GM04504 (cell line): Measurements from ENCODE around the gene ARHGEF40.

Source experiments
- DNase-seq: peaks from one replicate; pipeline ENCODE4 v3.0.0-alpha.2; 2012; ENCODE audit warnings: low read depth

Gene ARHGEF40

DNA sequence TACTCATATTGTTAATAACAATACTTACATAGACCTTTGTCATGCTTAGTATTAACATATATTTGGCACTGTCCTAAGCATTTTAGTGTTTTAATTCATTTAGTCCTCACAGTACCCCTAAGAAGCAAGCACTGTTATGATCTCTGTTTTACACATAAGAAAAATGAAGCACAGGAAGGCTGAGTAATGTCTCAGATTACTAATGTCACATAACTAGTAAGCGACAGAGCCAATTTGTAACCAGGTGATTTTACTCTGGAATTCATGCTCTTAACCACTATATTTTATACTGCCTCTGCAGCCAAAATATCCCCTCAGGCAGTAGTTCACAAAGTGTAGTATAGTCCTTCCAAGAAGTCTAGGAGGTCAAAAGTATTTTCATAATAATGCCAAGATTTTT lies 51.0 kb downstream of the ARHGEF40 start:
- DNase-seq = no peak

DNA sequence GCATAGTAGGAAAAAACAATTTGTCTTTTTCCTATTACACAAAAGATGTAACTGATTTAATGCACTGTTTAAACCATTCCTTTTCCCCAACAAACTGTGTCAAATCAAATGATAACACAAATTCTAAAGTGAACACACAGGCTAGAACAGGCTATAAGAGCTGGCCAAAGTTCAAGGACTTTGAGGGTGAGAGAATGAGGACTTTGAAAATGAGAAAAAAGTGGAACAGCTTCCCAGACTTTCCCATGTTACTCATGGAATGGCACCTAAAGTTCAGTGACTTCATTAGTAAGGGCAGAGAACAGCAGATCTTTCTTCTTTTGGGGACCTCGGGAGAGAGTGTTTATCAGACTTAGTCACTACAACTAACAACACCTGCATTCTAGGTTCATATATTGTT lies 53.3 kb downstream of the ARHGEF40 start:
- DNase-seq = no peak

DNA sequence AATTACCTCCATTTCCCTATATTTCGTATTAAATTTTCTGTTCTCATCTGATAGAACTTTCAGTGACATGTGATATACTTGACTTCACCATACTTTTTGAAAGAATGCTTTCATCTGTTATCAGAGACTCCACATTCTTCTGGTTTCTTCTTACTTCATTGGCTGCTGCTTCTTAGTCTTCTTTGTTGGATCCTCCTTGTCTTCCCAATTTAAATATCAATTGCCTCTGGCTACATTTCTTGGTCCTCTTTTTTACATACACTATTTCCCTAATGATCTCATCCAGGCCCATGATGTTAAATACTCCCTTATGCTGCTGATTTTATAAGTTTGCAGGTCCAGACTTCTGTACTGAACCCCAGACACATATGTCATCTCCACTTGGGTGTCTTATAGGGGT lies 63.8 kb downstream of the ARHGEF40 start:
- no peak for DNase-seq

DNA sequence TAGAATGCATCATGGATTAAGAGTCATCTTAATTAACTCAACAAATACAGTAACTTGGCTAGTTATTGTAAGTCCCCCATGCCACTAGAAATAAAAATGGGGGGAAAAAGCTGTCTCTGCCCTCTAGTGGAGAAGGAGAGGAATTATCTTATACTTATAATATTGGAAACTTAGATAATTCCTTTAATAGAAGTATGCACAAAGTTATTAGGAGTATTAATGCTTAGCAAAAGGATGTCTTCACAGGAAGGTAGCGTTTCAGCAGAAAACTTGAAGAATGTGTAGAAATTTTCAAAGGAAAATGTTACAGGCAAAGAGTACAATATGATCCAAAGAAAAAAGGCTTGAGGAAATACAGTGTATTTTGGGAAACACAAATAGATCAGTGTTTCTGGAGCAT lies 65.9 kb downstream of the ARHGEF40 start:
- no peak for DNase-seq
